ENCODE results near the gene RPS18. TPM values are rescaled to one million over a fixed set of nuclear protein-coding genes. Genes with fewer than 3 reads are reported as not detected.
A peak's percentile ranks its signal among the peaks of the same experiment; 100 is the strongest.

The RPS18 gene
- total and polyA plus RNA-seq, 2 of the 13 experiments (the other 11 are each of a cell fraction or from before 2014, with no cell fraction given), result 3,896 to 5,806 TPM

GRCh38 chr6:33317669-33318425 lies 46.0 kb downstream of the RPS18 start, which contains the start of gene ZBTB22 (continued):
- no peak; the same call in 1 of the 2 replicates for TF ChIP-seq ZBTB40 (IDR thresholded peaks at IDR 0.05)
- peak; percentile 64 for TF ChIP-seq ZBTB40 (CRISPR knock-in tag; IDR thresholded peaks at IDR 0.05)
- no peak for TF ChIP-seq MTF1 (CRISPR knock-in tag; IDR thresholded peaks at IDR 0.05)
- no peak for TF ChIP-seq ZNF550 (CRISPR knock-in tag; IDR thresholded peaks at IDR 0.05; ENCODE audit: borderline replicate concordance)
- TF ChIP-seq, protein P1, sequence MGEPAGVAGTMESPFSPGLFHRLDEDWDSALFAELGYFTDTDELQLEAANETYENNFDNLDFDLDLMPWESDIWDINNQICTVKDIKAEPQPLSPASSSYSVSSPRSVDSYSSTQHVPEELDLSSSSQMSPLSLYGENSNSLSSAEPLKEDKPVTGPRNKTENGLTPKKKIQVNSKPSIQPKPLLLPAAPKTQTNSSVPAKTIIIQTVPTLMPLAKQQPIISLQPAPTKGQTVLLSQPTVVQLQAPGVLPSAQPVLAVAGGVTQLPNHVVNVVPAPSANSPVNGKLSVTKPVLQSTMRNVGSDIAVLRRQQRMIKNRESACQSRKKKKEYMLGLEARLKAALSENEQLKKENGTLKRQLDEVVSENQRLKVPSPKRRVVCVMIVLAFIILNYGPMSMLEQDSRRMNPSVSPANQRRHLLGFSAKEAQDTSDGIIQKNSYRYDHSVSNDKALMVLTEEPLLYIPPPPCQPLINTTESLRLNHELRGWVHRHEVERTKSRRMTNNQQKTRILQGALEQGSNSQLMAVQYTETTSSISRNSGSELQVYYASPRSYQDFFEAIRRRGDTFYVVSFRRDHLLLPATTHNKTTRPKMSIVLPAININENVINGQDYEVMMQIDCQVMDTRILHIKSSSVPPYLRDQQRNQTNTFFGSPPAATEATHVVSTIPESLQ (CRISPR knock-in tag; conservative IDR thresholded peaks at IDR 0.05), result no peak; the same call in 1 of the 2 replicates
- TF ChIP-seq GTF3A (CRISPR knock-in tag; conservative IDR thresholded peaks at IDR 0.05), result no peak
- TF ChIP-seq BORCS8-MEF2B (CRISPR knock-in tag; IDR thresholded peaks at IDR 0.05), result peak; percentile 65; the same call in 1 of the 2 replicates
- TF ChIP-seq U2AF1 (optimal IDR thresholded peaks at IDR 0.05; ENCODE audit: low read depth, low read length), result no peak
- TF ChIP-seq, protein P2, sequence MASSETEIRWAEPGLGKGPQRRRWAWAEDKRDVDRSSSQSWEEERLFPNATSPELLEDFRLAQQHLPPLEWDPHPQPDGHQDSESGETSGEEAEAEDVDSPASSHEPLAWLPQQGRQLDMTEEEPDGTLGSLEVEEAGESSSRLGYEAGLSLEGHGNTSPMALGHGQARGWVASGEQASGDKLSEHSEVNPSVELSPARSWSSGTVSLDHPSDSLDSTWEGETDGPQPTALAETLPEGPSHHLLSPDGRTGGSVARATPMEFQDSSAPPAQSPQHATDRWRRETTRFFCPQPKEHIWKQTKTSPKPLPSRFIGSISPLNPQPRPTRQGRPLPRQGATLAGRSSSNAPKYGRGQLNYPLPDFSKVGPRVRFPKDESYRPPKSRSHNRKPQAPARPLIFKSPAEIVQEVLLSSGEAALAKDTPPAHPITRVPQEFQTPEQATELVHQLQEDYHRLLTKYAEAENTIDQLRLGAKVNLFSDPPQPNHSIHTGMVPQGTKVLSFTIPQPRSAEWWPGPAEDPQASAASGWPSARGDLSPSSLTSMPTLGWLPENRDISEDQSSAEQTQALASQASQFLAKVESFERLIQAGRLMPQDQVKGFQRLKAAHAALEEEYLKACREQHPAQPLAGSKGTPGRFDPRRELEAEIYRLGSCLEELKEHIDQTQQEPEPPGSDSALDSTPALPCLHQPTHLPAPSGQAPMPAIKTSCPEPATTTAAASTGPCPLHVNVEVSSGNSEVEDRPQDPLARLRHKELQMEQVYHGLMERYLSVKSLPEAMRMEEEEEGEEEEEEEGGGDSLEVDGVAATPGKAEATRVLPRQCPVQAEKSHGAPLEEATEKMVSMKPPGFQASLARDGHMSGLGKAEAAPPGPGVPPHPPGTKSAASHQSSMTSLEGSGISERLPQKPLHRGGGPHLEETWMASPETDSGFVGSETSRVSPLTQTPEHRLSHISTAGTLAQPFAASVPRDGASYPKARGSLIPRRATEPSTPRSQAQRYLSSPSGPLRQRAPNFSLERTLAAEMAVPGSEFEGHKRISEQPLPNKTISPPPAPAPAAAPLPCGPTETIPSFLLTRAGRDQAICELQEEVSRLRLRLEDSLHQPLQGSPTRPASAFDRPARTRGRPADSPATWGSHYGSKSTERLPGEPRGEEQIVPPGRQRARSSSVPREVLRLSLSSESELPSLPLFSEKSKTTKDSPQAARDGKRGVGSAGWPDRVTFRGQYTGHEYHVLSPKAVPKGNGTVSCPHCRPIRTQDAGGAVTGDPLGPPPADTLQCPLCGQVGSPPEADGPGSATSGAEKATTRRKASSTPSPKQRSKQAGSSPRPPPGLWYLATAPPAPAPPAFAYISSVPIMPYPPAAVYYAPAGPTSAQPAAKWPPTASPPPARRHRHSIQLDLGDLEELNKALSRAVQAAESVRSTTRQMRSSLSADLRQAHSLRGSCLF (CRISPR knock-in tag; IDR thresholded peaks at IDR 0.05; ENCODE audit: borderline replicate concordance), result no peak
- no peak for TF ChIP-seq TMF1 (CRISPR knock-in tag; IDR thresholded peaks at IDR 0.05; ENCODE audit: low read depth)
- TF ChIP-seq ZNF333 (CRISPR knock-in tag; IDR thresholded peaks at IDR 0.05; ENCODE audit: borderline replicate concordance), result no peak
- no peak for TF ChIP-seq IKZF4 (CRISPR knock-in tag; IDR thresholded peaks at IDR 0.05; ENCODE audit: borderline replicate concordance, low read depth, not compliant biosample characterization)

Data from HepG2 (cell line).